CD4-positive, alpha-beta T cell treated with Interleukin-17A for 1 hour (primary cell): Measurements from ENCODE around the gene CHCHD3.

Experiments
- DNase-seq: peaks from one replicate; pipeline ENCODE4 v3.0.0-alpha.2; 2020

The CHCHD3 gene

DNA sequence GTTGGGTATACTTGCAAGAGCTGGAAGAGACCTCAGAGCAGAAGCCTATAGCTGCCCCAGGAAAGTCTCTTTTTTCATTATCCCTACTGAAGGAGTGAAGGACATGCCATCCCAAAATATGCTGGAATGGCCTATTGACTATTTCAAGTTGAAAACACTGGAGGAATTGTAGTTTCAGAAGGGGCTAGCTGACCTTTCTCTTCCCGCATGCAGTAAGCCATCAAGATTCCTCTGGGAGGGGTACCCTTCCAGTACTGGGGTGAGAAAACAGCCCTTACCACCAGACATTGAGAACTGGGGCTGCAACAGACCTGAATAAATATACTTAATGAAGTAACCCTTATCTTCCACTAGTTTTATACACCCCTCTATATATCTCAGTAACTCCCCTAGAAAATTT, 41.7 kb downstream of the CHCHD3 start:
- no peak for DNase-seq

DNA sequence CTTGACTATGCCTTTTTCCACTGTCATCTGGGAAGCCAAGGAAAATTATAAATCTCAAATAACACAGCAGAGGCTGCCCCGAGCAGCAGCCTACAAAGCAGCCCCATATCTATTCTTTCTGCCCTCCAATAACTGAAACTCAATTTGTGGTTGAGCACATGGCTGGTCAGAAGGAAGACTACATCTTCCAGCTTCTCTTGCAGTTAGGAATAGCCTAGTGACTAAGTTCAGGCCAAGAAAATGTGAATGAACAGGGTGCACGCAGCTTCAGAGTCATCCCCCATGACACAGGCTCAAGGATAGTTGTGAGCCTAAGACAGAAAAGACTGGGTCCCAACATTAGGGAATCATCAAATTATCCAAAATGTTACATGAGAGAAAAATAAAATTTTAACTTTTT, 42.3 kb downstream of the CHCHD3 start:
- DNase-seq = no peak

GRCh38 chr7:133036289-133036688, 45.6 kb downstream of the CHCHD3 start:
- DNase-seq = no peak

- peak; percentile 2 for DNase-seq
These were observed 46.6 kb downstream of the CHCHD3 start for GRCh38 chr7:133035240-133035639.

GRCh38 chr7:133030346-133030745, 51.5 kb downstream of the CHCHD3 start:
- no peak for DNase-seq

DNA sequence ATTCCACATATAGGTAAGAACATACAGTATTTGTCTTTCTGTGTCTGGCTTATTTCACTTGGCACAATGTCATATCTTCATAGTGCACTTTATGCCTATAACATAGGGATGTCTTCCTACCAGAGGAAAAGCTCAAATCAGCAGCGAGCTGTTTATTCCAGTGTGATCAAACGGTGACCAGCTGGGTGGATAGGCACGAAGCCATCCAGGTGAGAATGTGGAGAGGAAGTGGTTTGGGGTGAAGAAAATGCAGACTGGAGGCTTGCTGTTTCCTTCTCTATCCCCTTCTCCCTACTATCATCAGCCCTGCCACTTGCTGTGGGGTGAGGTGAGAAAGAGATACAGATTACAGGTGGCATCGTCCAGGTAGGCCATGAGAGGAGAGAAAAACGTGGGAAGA, 52.4 kb downstream of the CHCHD3 start:
- DNase-seq = no peak

- DNase-seq = no peak
These were observed 54.5 kb downstream of the CHCHD3 start for GRCh38 chr7:133027397-133027796.

DNA sequence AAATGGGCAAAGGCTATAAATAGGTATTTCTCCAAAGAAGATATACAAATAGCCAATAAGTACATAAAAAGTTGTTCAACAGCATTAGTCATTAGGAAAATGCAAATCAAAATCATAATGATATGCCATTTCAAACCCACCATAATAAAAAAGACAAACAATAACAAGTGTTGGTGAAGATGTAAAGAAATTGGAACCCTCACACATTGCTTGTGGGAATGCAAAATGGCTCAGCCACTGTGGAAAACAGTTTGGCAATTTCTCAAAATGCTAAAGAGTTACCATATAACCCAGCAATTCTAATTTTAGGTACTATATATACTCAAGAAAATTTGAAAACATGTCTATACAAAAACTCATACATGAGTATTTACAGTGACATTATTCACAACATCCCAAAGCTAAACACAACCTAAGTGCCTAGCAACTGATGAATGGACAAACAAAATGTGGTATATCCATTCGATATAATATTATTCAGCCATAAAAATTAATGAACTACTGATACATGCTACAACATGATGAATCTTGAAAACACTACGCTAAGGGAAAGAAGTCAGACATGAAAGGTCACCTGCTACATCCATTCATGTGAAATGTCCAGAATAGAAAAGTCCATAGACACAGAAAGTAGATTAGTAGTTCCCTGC, 55.6 kb downstream of the CHCHD3 start:
- no peak for DNase-seq

DNA sequence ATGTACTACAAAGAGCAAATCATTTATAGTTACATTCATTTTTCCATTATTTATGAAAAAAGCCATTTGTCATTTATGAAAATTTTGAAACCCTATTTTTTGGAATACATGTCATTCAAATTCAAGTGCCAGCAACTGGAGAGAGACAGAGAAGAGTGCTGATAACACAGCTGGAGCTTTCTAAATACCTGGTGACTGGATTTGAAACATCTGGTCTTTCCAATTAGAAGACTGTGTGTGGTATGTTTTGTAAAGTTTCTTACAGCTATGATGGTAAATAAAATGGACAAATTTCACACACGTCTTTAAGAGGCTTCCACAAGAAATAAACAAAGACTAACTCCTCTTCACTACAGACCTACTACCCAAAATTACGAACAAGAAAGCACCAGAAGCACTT, 56.8 kb downstream of the CHCHD3 start:
- DNase-seq = no peak

GRCh38 chr7:133024596-133024995, 57.3 kb downstream of the CHCHD3 start:
- no peak for DNase-seq

DNA sequence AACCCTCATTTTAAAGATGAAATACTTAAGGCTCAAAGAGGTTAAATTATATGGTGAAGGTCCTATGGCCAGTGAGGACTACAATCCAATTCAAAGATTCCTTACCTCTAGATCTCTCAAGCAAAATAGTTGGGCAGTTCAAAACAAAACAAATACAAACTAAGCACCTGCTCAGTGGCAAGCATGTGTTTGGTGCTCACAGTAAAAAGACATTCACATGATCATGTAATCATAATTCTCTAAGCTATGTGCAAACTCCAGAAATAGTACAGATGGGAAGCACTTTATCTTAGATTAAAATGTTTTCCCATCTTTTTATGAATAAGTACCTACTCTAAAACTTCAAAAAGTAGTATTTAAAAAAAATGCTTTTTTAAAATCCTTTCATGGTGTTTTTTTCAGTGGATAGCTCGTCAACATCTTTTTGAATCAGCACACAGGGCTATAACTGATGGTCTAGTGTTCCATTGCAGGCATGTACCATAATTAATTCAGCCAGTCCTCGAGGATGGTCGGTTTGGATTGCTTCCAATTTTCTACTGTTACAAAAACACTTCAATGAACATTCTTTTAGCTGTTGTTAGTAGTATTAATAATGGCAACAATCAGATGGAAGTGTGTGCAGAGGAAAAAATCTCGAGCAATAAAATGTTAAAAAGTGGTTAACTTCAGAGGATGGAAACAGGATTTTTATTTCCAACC, 58.4 kb downstream of the CHCHD3 start:
- no peak for DNase-seq

GRCh38 chr7:133022661-133023060, 59.2 kb downstream of the CHCHD3 start:
- no peak for DNase-seq

- no peak for DNase-seq
These were observed 60.7 kb downstream of the CHCHD3 start for GRCh38 chr7:133021196-133021595.

DNA sequence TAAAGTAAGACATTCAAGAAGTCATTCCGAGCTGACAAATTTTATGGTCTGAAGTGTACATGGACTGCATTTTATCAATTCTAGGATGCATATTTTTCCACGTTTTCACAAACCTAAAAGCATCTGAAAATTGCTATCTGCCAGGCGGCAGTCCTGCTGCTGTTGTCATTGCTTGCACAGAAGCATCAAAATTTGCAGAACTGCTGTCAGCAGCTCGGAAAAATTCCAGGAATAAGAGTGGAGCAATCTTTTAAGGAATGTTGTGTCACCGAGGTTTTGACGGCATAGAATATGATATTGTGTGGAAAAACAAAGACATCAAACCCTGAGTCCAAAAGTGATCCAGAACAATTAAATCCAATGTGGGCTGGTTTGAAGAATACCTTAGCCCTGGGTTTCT, 61.4 kb downstream of the CHCHD3 start:
- DNase-seq = no peak

- no peak for DNase-seq
These were observed 62.3 kb downstream of the CHCHD3 start for GRCh38 chr7:133019590-133019989.

DNA sequence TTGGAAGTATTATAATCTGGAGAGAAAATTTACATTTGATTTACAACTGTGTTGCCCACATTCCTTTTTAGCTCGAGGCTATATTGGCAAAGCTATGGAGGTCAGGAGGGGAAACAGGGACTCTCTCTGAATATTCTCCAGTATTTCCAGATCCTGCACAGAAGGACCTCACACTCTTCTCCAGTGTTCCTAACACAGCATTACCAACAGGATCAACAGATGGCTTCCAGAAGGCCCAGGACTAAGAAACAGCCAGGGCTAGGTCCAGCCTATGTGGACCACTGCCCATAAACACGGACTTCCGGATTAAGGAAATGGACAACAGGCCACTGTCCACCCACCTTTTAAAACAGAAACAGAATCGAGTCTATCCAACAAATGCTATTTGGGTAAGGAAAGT, 65.3 kb downstream of the CHCHD3 start:
- DNase-seq = no peak

DNA sequence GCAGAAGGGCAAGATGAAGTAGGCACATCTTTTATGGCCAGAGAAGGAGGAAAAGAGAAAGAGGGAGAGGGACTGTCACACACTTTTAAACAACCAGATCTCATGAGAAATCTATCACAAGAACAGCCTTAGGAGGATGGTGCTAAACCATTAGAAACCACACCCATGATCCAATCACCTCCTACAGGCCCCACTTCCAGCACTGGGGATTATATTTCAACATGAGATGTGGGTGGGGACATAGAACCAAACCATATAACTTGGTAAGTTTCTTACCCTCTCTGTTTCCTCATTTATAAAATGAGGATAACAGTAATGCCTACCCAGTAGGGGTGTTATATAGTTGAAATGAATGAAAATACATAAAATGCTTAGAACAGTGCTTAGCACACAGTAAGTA, 66.0 kb downstream of the CHCHD3 start:
- no peak for DNase-seq

GRCh38 chr7:133011746-133012145, 70.1 kb downstream of the CHCHD3 start:
- DNase-seq = no peak

GRCh38 chr7:133009426-133010252, 72.3 kb downstream of the CHCHD3 start:
- no peak for DNase-seq

- DNase-seq = no peak
These were observed 73.9 kb downstream of the CHCHD3 start for GRCh38 chr7:133007961-133008360.

DNA sequence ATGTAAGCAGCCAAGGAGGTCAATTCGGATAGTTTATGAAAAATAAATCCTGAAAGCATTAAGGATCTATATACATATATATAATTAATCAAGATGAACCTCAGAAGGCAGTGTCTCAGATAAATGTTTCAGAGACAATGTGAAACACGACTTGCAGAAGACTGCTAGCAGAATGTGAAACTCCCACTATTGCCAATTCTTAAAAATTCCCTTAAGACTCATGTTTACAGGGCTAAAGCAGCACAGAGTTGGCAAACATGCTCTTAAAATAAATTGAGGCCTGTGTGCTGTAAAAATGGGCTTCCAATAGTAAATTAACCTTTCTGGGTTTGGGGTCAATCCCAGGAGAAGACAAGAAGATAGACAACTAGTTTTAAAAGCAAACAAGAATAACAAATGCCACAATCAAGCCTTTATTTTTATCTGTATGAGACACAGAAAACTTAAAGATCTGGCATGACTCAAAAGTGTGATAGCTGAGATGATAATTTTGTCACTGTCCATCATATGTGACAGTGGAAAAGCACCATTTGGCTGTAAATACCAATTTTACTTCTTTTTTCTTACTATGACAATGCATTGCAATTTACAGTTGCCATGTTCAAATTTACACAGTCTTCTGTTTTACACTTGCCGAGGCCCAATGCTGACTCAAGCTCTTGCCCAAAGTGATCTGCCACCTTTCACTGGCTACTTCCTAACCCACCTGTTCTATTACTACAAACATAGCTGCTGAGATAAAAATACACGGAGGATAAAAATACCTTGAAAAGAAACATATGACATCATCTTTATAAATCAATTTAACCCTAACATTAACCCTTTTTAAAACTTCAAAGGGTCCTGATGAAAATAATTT, 78.6 kb downstream of the CHCHD3 start:
- DNase-seq = no peak

DNA sequence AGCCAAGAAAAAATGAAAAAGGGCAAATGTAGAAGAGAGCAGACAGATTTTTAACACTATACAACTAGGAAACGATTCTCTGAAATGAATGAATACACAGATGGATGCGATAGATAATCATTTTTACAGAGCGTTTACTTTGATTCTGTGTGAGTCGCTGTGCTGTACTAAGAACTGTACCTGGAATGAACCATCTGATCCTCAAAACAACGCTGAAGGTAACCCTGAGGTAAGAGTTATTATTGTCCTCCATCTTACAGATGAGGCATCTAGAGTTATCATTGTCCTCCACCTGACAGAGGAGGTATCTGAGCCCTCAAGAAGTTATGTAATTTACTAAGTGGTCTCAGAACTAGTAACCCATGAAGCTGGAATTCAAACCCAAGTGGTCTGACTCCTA, 80.2 kb downstream of the CHCHD3 start:
- DNase-seq = no peak

- no peak for DNase-seq
These were observed 82.0 kb downstream of the CHCHD3 start for GRCh38 chr7:132999845-133000244.
